Endothelial cell of umbilical vein (primary cell): ENCODE results near the gene UBE3A.
"Not testable (repeated sequence)": the region's sequence is repeated elsewhere in the genome, so short reads cannot be mapped to it uniquely, and the experiment has no call there.

Source experiments
- EZH2 ChIP-seq: IDR thresholded peaks from 2 replicates; pipeline ENCODE4 v1.6.1; 2012; ENCODE audit warnings: borderline replicate concordance, low read depth, mild to moderate bottlenecking, moderate library complexity, low read length, inconsistent platforms; ENCODE audit not compliant: severe bottlenecking
- TF ChIP-seq, protein P1 (sequence below), 2 donors: IDR thresholded peaks; 1 replicate in 1 of 2; 2 replicates in 1 of 2; pipeline ENCODE4 v1.5.1; 2011; ENCODE audit warnings: low read length in 2 of 2, mild to moderate bottlenecking in 2 of 2, moderate library complexity in 2 of 2, control low read depth in 1 of 2, inconsistent platforms in 1 of 2, low read depth in 1 of 2; ENCODE audit not compliant: insufficient read depth in 1 of 2; ENCODE audit errors: extremely low read depth in 1 of 2

- TF ChIP-seq, protein P1, sequence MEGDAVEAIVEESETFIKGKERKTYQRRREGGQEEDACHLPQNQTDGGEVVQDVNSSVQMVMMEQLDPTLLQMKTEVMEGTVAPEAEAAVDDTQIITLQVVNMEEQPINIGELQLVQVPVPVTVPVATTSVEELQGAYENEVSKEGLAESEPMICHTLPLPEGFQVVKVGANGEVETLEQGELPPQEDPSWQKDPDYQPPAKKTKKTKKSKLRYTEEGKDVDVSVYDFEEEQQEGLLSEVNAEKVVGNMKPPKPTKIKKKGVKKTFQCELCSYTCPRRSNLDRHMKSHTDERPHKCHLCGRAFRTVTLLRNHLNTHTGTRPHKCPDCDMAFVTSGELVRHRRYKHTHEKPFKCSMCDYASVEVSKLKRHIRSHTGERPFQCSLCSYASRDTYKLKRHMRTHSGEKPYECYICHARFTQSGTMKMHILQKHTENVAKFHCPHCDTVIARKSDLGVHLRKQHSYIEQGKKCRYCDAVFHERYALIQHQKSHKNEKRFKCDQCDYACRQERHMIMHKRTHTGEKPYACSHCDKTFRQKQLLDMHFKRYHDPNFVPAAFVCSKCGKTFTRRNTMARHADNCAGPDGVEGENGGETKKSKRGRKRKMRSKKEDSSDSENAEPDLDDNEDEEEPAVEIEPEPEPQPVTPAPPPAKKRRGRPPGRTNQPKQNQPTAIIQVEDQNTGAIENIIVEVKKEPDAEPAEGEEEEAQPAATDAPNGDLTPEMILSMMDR (IDR thresholded peaks at IDR 0.05; ENCODE audit: extremely low read depth in 1 of 2, insufficient read depth in 1 of 2, low read depth in 1 of 2, low read length in 2 of 2): not testable (repeated sequence)
- TF ChIP-seq EZH2: not testable (repeated sequence)
These were observed 14.4 kb upstream of the UBE3A start for GRCh38 chr15:25453246-25453645.
